Stimulated activated CD4-positive, alpha-beta T cell treated with anti-CD3 and anti-CD28 coated beads, Interleukin-2, amount 100 ng/mL, for 24 hours (primary cell): ENCODE data around the gene SPATA33.
A peak's percentile ranks its signal among the peaks of the same experiment; 100 is the strongest.

Experiments used
- DNase-seq, 2 donors: peaks; one replicate each; pipeline ENCODE4 v3.0.0-alpha.2; 2020

Gene SPATA33

DNA sequence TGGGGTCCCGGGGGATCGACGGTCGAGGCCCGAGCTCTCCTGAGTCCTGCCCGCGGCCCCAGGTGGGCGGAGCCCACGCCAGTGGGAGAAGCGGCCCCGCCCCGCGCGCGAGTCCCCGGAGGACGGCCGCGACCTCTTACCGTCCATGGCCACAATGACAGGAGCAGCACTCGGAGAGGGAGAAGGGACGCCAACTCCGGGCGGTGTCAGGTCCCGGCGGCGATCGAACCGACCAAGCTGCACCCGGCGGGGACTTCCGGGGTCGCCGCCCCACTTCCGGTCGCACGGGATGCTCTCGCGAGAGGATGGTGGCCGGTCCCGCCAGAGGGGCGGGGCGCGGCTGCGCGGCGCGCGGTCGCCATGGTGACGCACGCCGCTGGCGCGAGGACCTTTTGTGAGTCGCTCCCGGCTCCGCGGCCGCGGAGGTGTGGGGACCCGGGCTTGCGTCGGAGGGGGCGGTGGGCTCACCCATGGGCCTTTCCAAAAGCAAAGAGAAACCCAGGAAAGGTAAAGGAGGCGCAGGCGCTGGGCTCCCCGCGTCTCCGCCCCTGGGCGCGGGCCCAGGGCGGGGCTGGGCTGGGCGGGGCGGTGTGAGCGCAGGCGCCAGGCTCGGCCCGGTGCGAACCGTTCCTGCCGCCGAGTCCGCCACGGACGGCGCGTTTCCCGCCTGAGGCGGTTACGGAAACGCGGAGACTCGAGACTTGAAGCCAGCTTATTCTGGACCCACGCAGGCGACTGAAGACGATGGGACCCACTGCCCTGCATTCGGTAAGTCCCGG, at the start of gene SPATA33, which contains the start of gene CHMP1A:
Gene SPATA33 (plus strand): TSS at position 395 of the 779 bp plus-strand sequence. CDS start 76 bp downstream, at position 471.
Gene CHMP1A (minus strand): TSS at position 267 of the 779 bp plus-strand sequence. CDS start 120 bp downstream, at position 147.
- peak; percentile 94 for DNase-seq

- no peak for DNase-seq
These were observed 49.5 kb upstream of the SPATA33 start for GRCh38 chr16:89607937-89608740.

- no peak for DNase-seq
These were observed 47.6 kb upstream of the SPATA33 start for GRCh38 chr16:89610108-89610453.

GRCh38 chr16:89612415-89613166, 45.0 kb upstream of the SPATA33 start:
- no peak for DNase-seq

DNA sequence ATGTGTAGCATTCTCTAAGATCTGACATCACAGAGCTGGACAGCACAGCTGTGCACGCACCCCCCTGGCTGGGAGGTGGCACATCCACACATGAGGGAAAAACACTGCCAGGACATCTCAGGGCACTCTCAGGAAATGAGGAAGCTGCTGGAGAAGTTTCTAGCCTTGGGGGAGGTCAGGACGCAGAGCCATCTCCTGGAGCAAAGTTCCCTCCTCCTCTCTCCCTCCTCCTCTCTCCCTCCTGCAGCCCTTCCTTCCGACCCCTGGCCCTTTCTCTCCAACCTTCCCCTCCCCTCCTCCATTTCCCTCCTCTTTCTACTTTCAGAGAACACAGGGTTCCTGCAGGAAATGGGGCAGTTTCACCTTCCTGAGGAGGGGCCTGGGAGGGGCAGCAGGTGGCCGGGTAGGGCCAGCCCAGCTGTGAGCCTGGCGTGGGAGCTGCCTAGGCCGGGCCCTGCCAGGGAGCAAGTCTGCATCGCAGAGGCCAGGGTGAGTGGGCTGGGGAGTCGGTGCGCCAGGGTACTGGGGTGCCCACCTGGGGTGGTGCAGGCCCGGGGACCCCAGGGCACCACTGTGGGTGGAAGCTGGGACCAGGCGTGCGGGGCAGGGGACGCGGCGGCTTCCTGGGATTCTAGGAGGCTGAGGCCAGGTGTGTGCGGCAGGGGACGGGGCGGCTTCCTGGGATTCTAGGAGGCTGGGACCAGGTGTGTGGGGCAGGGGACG, 44.2 kb upstream of the SPATA33 start, which contains the start of gene DPEP1:
Gene DPEP1 (plus strand): TSS at position 412 of the 723 bp plus-strand sequence. CDS start 16,769 bp downstream, outside the sequence.
- no peak for DNase-seq

DNA sequence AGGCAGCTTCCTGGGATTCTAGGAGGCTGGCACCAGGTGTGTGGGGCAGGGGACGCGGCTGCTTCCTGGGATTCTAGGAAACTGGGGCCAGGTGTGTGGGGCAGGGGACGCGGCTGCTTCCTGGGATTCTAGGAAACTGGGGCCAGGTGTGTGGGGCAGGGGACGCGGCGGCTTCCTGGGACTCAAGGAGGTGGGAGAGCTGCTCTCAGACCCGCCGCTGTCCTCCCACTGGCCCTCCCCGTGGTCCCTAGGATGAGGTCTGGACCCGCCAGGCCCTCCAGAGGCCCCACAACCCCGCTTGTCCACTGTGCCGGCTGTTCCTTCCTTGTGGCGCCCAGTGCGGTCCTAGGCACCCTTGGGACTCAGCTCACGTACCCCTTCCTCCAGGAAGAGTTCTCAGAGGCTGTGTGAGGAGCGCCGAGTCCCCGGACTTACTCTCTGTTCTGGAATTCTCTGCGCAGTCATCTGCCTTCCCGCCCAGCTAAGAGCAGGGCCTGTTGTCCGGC, 43.6 kb upstream of the SPATA33 start:
- DNase-seq: no peak

DNA sequence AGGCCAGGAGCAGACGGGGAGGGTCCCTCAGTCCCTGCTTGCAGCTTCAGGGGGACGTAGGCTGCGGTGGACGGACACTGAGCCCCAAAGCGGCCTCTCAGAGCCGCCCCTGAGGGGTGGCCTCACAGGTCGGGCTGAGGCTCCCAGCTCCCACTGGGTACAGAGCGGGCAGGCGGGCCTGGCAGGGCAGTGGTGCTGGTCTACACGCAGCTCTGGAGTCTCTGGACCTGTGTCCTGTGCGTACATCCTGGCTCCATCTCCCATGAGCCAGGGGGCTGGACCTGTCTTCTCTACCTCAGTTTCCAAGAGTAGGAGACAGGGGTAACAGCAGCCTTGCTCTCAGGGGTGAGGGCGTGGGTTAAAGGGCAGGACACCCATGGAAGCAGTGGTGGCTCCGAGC, 42.5 kb upstream of the SPATA33 start:
- no peak for DNase-seq

DNA sequence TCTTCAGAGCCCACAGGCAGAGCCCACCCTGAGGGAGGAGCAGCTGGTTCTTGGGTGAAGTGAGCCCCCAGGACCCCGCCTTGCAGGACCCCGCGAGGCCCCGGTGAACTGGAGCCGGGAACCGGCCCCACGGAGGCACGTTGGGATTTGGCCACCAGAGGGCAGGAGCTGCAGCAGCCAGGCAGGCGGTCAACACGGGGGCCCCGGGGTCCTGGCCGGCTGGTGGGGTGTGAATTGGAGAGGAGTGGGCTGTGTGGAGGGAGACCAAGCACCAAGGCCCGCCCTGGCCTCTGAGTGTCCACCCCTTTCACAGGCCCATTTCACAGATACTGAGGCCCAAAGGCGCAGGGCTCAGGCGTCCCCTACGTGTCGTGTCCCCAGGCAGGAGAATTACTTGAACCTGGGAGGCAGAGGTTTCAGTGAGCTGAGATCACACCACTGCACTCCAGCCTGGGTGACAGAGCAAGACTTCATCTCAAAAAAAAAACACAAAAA, 42.0 kb upstream of the SPATA33 start:
- peak in 1 of 2 donors; percentile 31 for DNase-seq

GRCh38 chr16:89616623-89617022, 41.0 kb upstream of the SPATA33 start:
- DNase-seq: no peak

GRCh38 chr16:89617036-89617435, 40.6 kb upstream of the SPATA33 start:
- DNase-seq: no peak

GRCh38 chr16:89618109-89618998, 39.3 kb upstream of the SPATA33 start:
- no peak for DNase-seq

DNA sequence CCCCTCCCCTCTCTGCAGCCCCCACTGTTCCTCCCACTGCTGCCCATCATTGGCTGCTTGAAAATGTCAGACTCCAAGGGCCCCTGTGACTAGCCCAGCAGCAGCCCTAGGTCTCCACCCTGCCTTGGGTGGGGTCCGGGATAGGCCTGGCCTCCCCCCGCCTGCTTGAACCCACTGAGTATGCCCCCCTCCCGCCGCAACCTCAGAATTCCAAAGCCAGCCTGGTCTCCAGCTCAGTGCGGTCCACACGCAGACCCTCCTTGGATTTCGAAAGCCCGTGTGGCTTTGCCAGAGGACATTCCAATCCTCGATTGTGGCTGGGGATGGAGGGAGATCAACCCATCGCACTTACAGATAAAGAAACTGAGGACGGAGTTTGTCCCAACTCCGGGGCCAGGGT, 37.8 kb upstream of the SPATA33 start:
- DNase-seq: no peak

DNA sequence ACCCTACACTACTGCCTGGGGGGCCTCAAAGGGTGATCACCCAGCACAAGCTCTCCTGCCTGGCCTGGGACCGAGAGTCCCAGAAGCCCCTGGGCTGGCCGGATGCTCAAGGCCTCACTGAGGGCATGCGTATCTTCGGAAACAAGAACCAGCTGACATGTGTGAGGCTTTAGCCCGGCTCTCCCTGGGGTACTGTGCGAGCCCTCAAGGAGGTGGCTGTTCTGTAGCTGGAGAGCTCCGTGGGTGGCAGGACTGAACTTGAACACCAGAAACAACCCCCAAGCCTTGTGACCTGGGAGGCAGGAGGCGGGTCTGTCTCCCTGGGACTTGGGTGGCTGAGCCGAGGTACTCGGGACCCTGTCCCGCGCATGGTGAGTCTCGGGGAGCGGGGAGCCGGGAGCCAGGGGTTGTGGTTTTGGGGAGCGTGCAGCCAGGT, 37.2 kb upstream of the SPATA33 start:
- DNase-seq: no peak

GRCh38 chr16:89621136-89621697, 36.4 kb upstream of the SPATA33 start:
- no peak for DNase-seq

- DNase-seq: no peak
These were observed 35.8 kb upstream of the SPATA33 start for GRCh38 chr16:89621698-89622409.

GRCh38 chr16:89623511-89624261, 34.0 kb upstream of the SPATA33 start:
- DNase-seq: no peak

GRCh38 chr16:89624777-89625761, 32.6 kb upstream of the SPATA33 start:
- DNase-seq: no peak
